ENCODE results near the gene SMCHD1.
"Not testable (repeated sequence)": the region's sequence is repeated elsewhere in the genome, so short reads cannot be mapped to it uniquely, and the experiment has no call there.

The SMCHD1 gene

GRCh38 chr18:2822213-2822921 is 166.8 kb downstream of the SMCHD1 start:
- DNase-seq = no peak

DNA sequence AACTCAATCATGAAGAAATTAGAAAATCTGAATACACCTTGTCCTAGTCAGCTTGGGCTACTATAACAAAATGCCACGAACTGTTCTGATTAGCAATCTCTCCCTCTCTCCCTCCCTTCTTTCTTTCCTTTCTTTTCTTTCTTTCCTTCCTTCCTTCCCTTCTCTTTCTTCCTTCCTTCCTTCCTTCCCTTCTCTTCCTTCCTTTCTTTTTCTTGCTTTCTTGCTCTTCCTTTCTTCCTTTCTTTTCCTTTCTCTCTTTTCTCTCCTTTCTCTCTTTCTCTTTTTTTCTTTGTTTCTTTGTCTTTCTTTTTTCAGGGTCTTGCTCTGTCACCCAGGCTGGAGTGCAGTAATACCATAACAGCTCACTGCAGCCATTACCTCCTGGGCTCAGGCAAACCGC is 167.7 kb downstream of the SMCHD1 start:
- no peak for DNase-seq

DNA sequence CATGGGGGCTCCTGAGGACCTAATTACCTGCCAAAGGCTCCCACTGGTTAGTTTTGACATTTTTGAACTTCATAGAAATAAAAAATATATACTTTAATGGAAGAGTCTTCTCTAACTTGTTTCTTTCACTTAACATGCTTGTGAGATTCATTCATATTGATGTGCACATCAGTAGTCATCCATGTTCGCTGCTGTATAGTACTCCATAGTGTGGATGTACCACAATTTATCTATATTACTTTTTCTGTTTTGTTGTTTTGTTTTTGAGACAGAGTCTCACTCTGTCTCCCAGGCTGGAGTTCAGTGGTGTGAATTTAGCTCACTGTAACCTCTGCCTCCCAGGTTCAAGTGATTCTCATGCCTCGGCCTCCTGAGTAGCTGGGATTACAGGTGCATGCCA is 168.4 kb downstream of the SMCHD1 start:
- no peak for DNase-seq

DNA sequence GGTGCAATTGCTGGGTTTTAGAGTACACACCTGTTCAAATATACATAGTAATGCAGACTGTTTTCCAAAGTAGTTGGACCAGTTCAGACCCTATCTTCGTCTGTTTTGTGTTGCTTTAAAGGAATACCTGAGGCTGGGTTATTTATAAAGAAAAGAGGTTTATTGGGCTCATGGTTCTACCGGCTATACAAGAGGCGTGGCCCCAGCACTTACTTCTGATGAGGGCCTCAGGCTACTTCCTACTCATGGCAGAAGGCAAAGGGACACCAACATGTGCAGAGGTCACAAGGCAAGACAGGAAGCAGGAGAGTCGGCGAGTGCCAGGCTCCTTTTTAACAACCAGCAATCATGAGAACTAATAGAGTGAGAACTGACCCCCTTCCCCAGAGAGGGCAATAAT is 169.3 kb downstream of the SMCHD1 start:
- no peak for DNase-seq

DNA sequence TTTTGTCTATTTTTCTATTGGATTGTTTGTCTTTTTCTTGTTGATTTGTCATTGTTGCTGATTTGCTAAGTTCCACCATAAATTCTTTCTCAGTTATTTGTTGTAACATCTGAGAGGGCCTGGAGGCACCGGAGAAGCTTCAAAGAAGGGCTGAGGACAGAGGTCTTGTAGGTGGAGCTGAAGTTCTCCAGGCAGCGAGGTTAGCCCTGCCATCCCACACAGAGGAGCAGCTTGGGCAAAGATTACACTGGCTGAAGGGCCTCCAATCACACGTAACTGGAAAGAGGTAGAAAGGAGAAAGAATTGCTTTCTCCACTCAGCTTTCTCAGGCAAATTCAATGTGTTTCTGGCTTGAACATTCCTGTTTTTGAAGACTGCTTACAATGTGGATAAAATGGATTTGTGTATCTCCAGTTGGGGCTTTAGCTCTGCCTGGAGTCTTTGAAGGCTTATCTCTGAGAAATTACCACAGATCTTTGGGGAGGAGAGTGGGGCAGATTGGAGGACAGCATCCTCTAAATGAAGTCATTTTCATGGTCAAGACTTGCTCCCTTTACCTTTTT is 170.2 kb downstream of the SMCHD1 start:
- no peak for DNase-seq

DNA sequence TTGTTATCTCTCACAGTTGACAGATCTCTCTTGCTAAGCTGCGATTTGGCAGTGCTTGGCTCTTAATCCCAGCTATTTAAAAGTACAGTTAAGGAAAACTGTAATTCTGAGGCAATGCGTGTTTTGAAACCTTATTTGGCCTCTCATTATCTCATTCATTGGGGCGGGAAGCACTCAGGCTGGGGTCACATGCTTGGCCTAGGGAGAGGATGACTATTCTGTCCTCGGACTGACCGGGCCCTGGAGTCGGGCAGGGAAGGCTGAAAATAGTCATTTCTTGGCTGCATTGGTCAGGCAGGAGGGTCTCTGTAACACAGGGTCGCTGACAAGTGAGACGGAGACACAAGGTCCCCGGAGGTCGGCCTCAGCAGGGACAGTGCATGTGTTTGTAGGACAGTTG is 171.1 kb downstream of the SMCHD1 start:
- no peak for DNase-seq

- no peak for DNase-seq
Measured at GRCh38 chr18:2827061-2827460, 171.5 kb downstream of the SMCHD1 start.

- DNase-seq = not testable (repeated sequence)
Measured at GRCh38 chr18:2836118-2836517, 180.6 kb downstream of the SMCHD1 start.

DNA sequence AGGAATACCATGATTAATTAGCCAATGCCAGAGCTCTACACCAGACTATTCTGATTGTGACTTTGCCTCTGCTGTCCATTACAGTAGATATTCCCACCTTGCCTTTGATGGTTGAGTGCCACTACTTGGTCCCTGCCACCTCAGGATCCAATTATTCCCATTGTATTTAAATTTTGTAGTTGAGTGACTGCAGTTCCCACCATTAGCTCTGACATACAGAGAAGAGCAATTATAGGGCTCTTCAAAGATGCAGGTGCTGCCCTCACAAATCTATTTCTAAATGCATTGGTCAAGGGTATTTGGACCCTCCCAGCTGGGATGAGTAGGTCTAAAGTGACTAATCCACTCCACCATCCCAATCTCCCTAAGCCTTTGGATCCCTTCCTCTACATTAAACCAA is 181.8 kb downstream of the SMCHD1 start:
- DNase-seq = not testable (repeated sequence)

DNA sequence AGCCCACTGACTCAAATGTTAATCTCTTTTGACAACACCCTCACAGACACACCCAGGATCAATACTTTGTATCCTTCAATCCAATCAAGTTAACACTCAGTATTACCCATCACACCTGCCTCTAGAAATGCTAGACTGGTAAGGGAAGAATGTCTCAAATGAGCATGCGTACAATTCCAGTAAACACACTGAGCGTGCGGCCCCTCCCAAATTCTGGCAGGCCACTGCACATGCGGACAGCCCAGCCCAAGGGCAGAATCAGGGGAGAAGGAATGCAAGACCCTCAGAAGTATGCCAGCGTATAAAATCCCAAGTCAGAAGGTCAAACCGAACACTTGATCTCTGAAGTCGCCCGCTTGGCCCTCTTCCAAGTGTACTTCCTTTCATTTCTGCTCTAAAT is 183.7 kb downstream of the SMCHD1 start:
- no peak for DNase-seq

GRCh38 chr18:2840521-2840920 is 185.0 kb downstream of the SMCHD1 start:
- no peak for DNase-seq

- no peak for DNase-seq
Measured at GRCh38 chr18:2843146-2843545, 187.6 kb downstream of the SMCHD1 start.

DNA sequence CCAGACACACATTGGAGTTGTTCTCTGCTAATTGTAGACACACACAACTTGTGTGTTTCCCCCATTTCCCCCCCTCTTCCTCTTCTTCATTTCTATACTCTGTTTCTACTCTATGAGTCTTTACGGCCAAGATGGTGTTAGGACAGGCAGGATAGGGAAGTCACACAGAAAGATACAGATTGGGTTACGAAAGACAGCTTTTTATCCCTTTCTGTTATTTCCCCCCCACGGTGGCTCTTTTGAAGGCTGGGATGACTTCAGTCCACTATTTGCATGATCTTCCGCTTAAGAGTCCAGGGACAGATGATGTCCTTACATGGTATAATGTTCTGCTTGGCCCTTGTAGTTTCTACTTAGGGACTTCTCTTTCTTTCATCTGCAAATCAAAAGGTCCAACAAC is 189.6 kb downstream of the SMCHD1 start:
- DNase-seq = no peak

- DNase-seq = no peak
Measured at GRCh38 chr18:2846636-2847316, 191.2 kb downstream of the SMCHD1 start, which contains the start of gene EMILIN2. Gene EMILIN2, plus strand, starts transcription at chr18:2847006. Its CDS starts 183 bp downstream, at chr18:2847189.

- no peak for DNase-seq
Measured at GRCh38 chr18:2847317-2848246, 192.1 kb downstream of the SMCHD1 start.

DNA sequence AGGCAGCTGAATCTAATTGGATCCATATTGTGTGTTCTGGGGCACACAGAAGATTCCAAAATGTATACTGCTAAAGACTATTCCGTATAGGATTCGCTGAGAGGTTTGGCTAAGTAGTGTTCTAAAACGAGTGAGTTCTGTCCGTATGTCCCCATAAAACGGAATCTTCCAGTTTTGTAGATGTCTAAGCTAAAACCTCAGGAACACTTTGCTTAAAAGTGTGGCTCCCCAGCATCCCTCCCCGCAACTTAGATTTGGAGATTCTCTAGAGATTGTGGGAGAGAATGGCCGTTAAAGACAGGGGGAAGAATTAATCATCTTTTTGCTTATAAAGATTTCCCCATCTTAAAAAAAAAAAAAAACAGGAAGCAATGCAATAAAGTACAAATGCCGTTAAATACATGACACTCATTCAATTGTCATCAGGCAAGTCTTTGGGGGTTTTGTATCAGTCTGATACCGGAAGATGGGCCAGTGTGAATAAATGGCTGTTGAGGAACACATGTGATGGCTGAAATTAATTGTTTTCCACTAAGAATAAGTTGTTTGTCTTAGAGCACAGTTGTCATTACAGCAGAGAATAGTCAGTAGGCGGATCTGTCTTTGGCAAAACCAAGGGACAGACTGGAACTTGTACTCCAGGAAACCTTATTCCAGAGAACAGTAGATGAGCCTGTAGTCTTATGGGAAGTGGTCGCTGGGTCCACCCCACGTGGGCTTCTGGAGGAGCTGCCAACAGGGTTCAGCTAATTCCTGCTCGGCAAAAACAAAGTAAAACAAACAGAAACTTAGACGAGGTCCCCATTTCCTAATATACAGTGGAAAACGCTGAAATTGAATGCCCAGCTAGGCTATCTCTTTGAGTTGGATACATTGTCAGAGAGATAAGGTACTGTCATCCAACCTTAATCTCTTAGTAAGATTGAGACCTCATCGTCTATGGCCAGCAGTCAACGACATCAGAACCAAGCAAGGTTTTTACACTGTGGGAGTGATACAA is 193.0 kb downstream of the SMCHD1 start:
- no peak for DNase-seq

DNA sequence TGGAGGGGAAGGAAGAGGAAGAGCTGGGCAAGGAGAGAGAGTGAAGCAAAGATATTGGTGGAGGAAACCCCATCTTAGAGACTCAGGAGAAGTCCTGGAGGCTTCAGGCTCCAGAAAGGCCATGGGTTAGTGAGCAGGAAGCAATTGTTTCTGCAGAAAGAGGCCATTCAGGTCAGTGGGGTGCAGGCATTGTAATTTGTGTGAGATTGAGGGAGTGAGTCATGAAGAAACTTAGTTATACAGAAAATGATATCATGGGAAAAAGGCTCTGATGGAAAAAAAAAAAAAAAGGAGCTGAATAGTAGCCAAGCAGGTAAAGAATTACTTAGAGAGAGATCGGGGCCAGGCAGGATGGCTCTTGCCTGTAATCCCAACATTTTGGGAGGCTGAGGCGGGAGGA is 195.3 kb downstream of the SMCHD1 start:
- no peak for DNase-seq

- DNase-seq = no peak
Measured at GRCh38 chr18:2851771-2852170, 196.2 kb downstream of the SMCHD1 start.

GRCh38 chr18:2852460-2852859 is 196.9 kb downstream of the SMCHD1 start:
- not testable (repeated sequence) for DNase-seq

GRCh38 chr18:2853173-2853925 is 197.8 kb downstream of the SMCHD1 start:
- no peak for DNase-seq

All from SW 1271 (cell line).